Kidney (tissue), 14 donors: ENCODE measurements around the gene SPEF1. TPM values are rescaled to one million over a fixed set of nuclear protein-coding genes. Genes with fewer than 3 reads are reported as not detected.

Experiments used
- DNase-seq, 5 donors: peaks; one replicate each; pipeline ENCODE4 v3.0.0-alpha.2; 2013 to 2020
- FAIRE-seq: peaks from 2 replicates; lab custom pipeline; 2012; peaks lifted over from hg19 to GRCh38; lab: Jason Lieb, UNC
- H3K27ac ChIP-seq, 2 donors: one replicate each; pipeline ENCODE4 v1.7.0; 2013; ENCODE audit warnings: low read depth in 2 of 2, low read length in 2 of 2, inconsistent platforms in 1 of 2
- H3K27me3 ChIP-seq: one replicate; pipeline ENCODE4 v1.7.1; 2013; ENCODE audit warnings: low read length, inconsistent platforms; ENCODE audit not compliant: control insufficient read depth, insufficient read depth
- H3K36me3 ChIP-seq, 3 donors: one replicate each; pipeline versions ENCODE4 v1.7.0 to v1.7.1; 2013; ENCODE audit warnings: low read length in 3 of 3, control low read depth in 1 of 3, inconsistent platforms in 1 of 3; ENCODE audit not compliant: insufficient read depth in 3 of 3, control insufficient read depth in 2 of 3
- H3K4me1 ChIP-seq, 3 donors: one replicate each; pipeline versions ENCODE4 v1.7.0 to v1.7.1; 2013; ENCODE audit warnings: low read length in 3 of 3, inconsistent platforms in 1 of 3, low read depth in 1 of 3; ENCODE audit not compliant: control insufficient read depth in 2 of 3, insufficient read depth in 2 of 3
- H3K4me3 ChIP-seq, 3 donors: one replicate each; pipeline versions ENCODE4 v1.7.0 to v1.8.1; 2013; ENCODE audit warnings: low read length in 3 of 3, control low read depth in 1 of 3, inconsistent platforms in 1 of 3
- H3K9ac ChIP-seq, 3 donors: one replicate each; pipeline versions ENCODE4 v1.7.0 to v1.7.1; 2013; ENCODE audit warnings: low read length in 3 of 3, control low read depth in 1 of 3, inconsistent platforms in 1 of 3
- H3K9me3 ChIP-seq, 3 donors: one replicate each; pipeline versions ENCODE4 v1.7.0 to v1.7.1; 2013; ENCODE audit warnings: low read length in 3 of 3, control low read depth in 1 of 3, inconsistent platforms in 1 of 3; ENCODE audit not compliant: control insufficient read depth in 2 of 3, insufficient read depth in 1 of 3
- CTCF ChIP-seq: IDR thresholded peaks from 3 replicates; pipeline ENCODE4 v1.5.1; 2012; ENCODE audit warnings: mild to moderate bottlenecking, moderate library complexity, borderline replicate concordance; ENCODE audit not compliant: insufficient read depth; ENCODE audit errors: extremely low read depth
- intact Hi-C: fragments of 100-400 bp; cut with DNase I; formaldehyde crosslinking; loops from one replicate; pipeline ENCODE4 v1.11.1; 2022
- polyA plus RNA-seq: library from polyadenylated mRNA; stranded (reverse); fragments of 350-450 nt; fragmentation: Illumina TruSeq; extraction: RNeasy Lipid Tissue Mini Kit (QIAGEN cat#74804); gene quantifications from one replicate; pipeline ENCODE4 v1.2.3, GENCODE V29; 2014; ENCODE audit warnings: low read depth, low replicate concordance; ENCODE audit not compliant: insufficient read depth
- total RNA-seq: library from RNA; stranded (reverse); fragmentation: NEBNext Ultra II Directional; extraction: Animal tissue kit (Norgen Biotek cat#: 25700); gene quantifications from one replicate; pipeline ENCODE4 v1.2.1, GENCODE V29; 2021
- donor health status: control.
- donor health status: control.
- donor health status: control.
- donor health status: control.
- donor health status: control.
- donor health status: DM: yes; HTN: yes; CAD: no.
- donor health status: Normal renal cell carcinoma (clear cell type).

The SPEF1 gene
- total and polyA plus RNA-seq, 2 donors from 2014 or later = 3.4 to 3.8 TPM

GRCh38 chr20:3777381-3777715, 3.9 kb downstream of the SPEF1 start:
- Histone ChIP-seq H3K36me3 (no peaks in the 10 kb centered on the region), H3K27me3 (no peaks in the 10 kb centered on the region), H3K4me3 (peak overlapping the region; percentile 42 to 69 (median 61)), H3K9ac (peak overlapping the region in 2 of 3 donors; percentile 33 to 55), H3K4me1 (peaks cover 0 to 19% (median 10%) of the 10 kb centered on the region in 3 donors), H3K27ac (no peak overlapping the region), H3K9me3 (no peaks in the 10 kb centered on the region)
- no peak for TF ChIP-seq CTCF
- intact Hi-C loops = no loop called here
- FAIRE-seq (no peak), DNase-seq (peak in 1 of 5 donors; percentile 27)

- Histone ChIP-seq H3K36me3 (no peaks in the 10 kb centered on the region), H3K27ac (no peak overlapping the region), H3K9ac (no peak overlapping the region), H3K4me3 (no peak overlapping the region), H3K27me3 (no peaks in the 10 kb centered on the region), H3K4me1 (peaks cover 0 to 13% (median 5%) of the 10 kb centered on the region in 3 donors), H3K9me3 (no peaks in the 10 kb centered on the region)
- intact Hi-C loops = no loop called here
- DNase-seq = no peak
- FAIRE-seq = no peak
- TF ChIP-seq CTCF = no peak
Observed at GRCh38 chr20:3775457-3776108, 5.7 kb downstream of the SPEF1 start.

GRCh38 chr20:3771552-3772058, 9.6 kb downstream of the SPEF1 start:
- intact Hi-C loops = no loop called here
- no peak overlapping the region for H3K4me3 ChIP-seq
- H3K9ac ChIP-seq = no peak overlapping the region
- no peaks in the 10 kb centered on the region for H3K9me3 ChIP-seq
- no peak for TF ChIP-seq CTCF
- no peak for DNase-seq
- no peak overlapping the region for H3K27ac ChIP-seq
- H3K36me3 ChIP-seq = no peaks in the 10 kb centered on the region
- H3K27me3 ChIP-seq = no peaks in the 10 kb centered on the region
- FAIRE-seq = no peak
- peaks cover 0 to 11% (median 3%) of the 10 kb centered on the region in 3 donors for H3K4me1 ChIP-seq
